ENCODE data around the gene ABI1. TPM values are rescaled to one million over a fixed set of nuclear protein-coding genes. Genes with fewer than 3 reads are reported as not detected.

The ABI1 gene
- total and polyA plus RNA-seq, 2 of the 13 experiments (the other 11 are each of a cell fraction or from before 2014, with no cell fraction given) = 20.9 to 22.9 TPM

- Histone ChIP-seq H3K4me1 (ENCODE audit: insufficient read depth, low read length) (peaks cover 51% of the 10 kb centered on the region), H3K9me3 (ENCODE audit: low read length) (no peaks in the 10 kb centered on the region), H3K79me2 (ENCODE audit: insufficient read depth, low read length) (peaks cover 48% of the 10 kb centered on the region), H3K9ac (ENCODE audit: insufficient read depth, low read depth, low read length) (no peak overlapping the region), H4K20me1 (ENCODE audit: insufficient read depth, low read length) (no peaks in the 10 kb centered on the region), H3K36me3 (replicated peaks in 1 of 2; ENCODE audit: control insufficient read depth in 1 of 2, insufficient read depth in 2 of 2, low read length in 2 of 2) (peaks cover 2 to 9% of the 10 kb centered on the region in 2 experiments; a peak in 2 of 5 replicates), H3K4me2 (ENCODE audit: low read depth, low read length) (no peak overlapping the region), H3K4me3 (replicated peaks in 1 of 3; ENCODE audit: insufficient read depth in 1 of 3, low read depth in 2 of 3, low read length in 3 of 3) (no peak overlapping the region), H3K27ac (ENCODE audit: extremely low read length, insufficient read depth, low read length) (no peak overlapping the region), H3K27me3 (ENCODE audit: control insufficient read depth in 1 of 2, insufficient read depth in 2 of 2, low read length in 2 of 2) (no peaks in the 10 kb centered on the region; a peak in 1 of 5 replicates), H2AFZ (ENCODE audit: low read length) (no peak overlapping the region)
- TF ChIP-seq ZNF460 (CRISPR knock-in tag; IDR thresholded peaks at IDR 0.05; ENCODE audit: borderline replicate concordance) (peak; percentile 32; the same call in 1 of the 2 replicates), POGK (CRISPR knock-in tag; conservative IDR thresholded peaks at IDR 0.05) (no peak)
- no peak for ATAC-seq
- no peak for DNase-seq (ENCODE audit: low spot score)
- in situ Hi-C loops (cut with HindIII; ENCODE audit: extremely low pct_ligation_motif_present, low pct_unique_long_range_greater_than_20kb) (no loop called here), intact Hi-C loops (cut with micrococcal nuclease; ENCODE audit: unreplicated experiment) (loop anchor here (10.0 kb wide), 1 partner anchor 455 kb away; the partner anchor contains the start of genes MASTL and YME1L1)
- no peak for FAIRE-seq
- 98% methylated on average over 7 of the region's 7 CpGs for WGBS (ENCODE audit: low lambda C conversion rate)
- CTCF ChIA-PET (ENCODE audit: low intra/inter-chr PET ratio, low total read pairs) = no interaction called here
- POLR2A ChIA-PET = no interaction called here
- no TSS peak for BruUV-seq (replicated peaks)
These were observed 161.1 kb downstream of the ABI1 start for GRCh38 chr10:26699631-26700030.

- no peak for FAIRE-seq
- TF ChIP-seq HMG20B (CRISPR knock-in tag; conservative IDR thresholded peaks at IDR 0.05) = no peak
- peak; percentile 70 for TF ChIP-seq ZNF121 (CRISPR knock-in tag; IDR thresholded peaks at IDR 0.05)
- no peak for TF ChIP-seq EHMT2 (IDR thresholded peaks at IDR 0.05; ENCODE audit: borderline replicate concordance, low read depth, low read length)
- Histone ChIP-seq H3K4me2 (ENCODE audit: low read depth, low read length) (peak overlapping the region; percentile 83), H3K27ac (ENCODE audit: extremely low read length, insufficient read depth, low read length) (no peak overlapping the region), H3K4me1 (ENCODE audit: insufficient read depth, low read length) (peaks cover 51% of the 10 kb centered on the region), H3K4me3 (replicated peaks in 1 of 3; ENCODE audit: insufficient read depth in 1 of 3, low read depth in 2 of 3, low read length in 3 of 3) (peak overlapping the region; percentile 81 to 94 (median 93); a peak in 4 of 6 replicates), H4K20me1 (ENCODE audit: insufficient read depth, low read length) (no peaks in the 10 kb centered on the region), H3K9ac (ENCODE audit: insufficient read depth, low read depth, low read length) (peak overlapping the region; percentile 83; the same call in 1 of the 2 replicates), H3K9me3 (ENCODE audit: low read length) (no peaks in the 10 kb centered on the region), H3K27me3 (ENCODE audit: control insufficient read depth in 1 of 2, insufficient read depth in 2 of 2, low read length in 2 of 2) (no peaks in the 10 kb centered on the region; a peak in 1 of 5 replicates), H3K36me3 (replicated peaks in 1 of 2; ENCODE audit: control insufficient read depth in 1 of 2, insufficient read depth in 2 of 2, low read length in 2 of 2) (peaks cover 2 to 9% of the 10 kb centered on the region in 2 experiments; a peak in 2 of 5 replicates), H2AFZ (ENCODE audit: low read length) (no peak overlapping the region), H3K79me2 (ENCODE audit: insufficient read depth, low read length) (peaks cover 48% of the 10 kb centered on the region)
- in situ Hi-C loops (cut with HindIII; ENCODE audit: extremely low pct_ligation_motif_present, low pct_unique_long_range_greater_than_20kb) (no loop called here), intact Hi-C loops (cut with micrococcal nuclease; ENCODE audit: unreplicated experiment) (loop anchor here (10.0 kb wide), 1 partner anchor 456 kb away; the partner anchor contains the start of genes MASTL and YME1L1)
- 26% methylated on average over 2 of the region's 2 CpGs for WGBS (ENCODE audit: low lambda C conversion rate)
- ChIA-PET POLR2A (no interaction called here), CTCF (ENCODE audit: low intra/inter-chr PET ratio, low total read pairs) (no interaction called here)
- ATAC-seq = no peak
- DNase-seq (ENCODE audit: low spot score) = no peak
- no TSS peak for BruUV-seq (replicated peaks)
These were observed 161.8 kb downstream of the ABI1 start for GRCh38 chr10:26698909-26699308.
